Endometrial microvascular endothelial cells (primary cell): Measurements from ENCODE around the gene PLXNA4. TPM values are rescaled to one million over a fixed set of nuclear protein-coding genes. Genes with fewer than 3 reads are reported as not detected.

Experiments
- in situ Hi-C: cut with HindIII; loops from 2 replicates; pipeline ENCODE4 v1.10.0; 2017; ENCODE audit warnings: low sequenced_read_pairs, low pct_unique_long_range_greater_than_20kb; ENCODE audit errors: inconsistent ontology term
- total RNA-seq: library from RNA; depleted of rRNA; stranded (reverse); fragments of >200 nt; gene quantifications from one replicate; pipeline ENCODE4 v1.2.3, GENCODE V29; 2015; ENCODE audit errors: inconsistent ontology term

PLXNA4 gene
- total RNA-seq, 1 donor from 2014 or later, result 0.19 TPM

- in situ Hi-C loops, result no loop called here
These were observed 4.3 kb downstream of the PLXNA4 start for GRCh38 chr7:132571970-132572369.

GRCh38 chr7:132569884-132570614 lies 6.2 kb downstream of the PLXNA4 start:
- in situ Hi-C loops, result no loop called here

GRCh38 chr7:132568962-132569361 lies 7.3 kb downstream of the PLXNA4 start:
- in situ Hi-C loops, result no loop called here

- in situ Hi-C loops, result no loop called here
These were observed 10.4 kb downstream of the PLXNA4 start for GRCh38 chr7:132565885-132566284.

- in situ Hi-C loops, result no loop called here
These were observed 10.8 kb downstream of the PLXNA4 start for GRCh38 chr7:132565441-132565840.

GRCh38 chr7:132564849-132565248 lies 11.4 kb downstream of the PLXNA4 start:
- in situ Hi-C loops, result no loop called here

GRCh38 chr7:132564090-132564489 lies 12.2 kb downstream of the PLXNA4 start:
- in situ Hi-C loops, result no loop called here

GRCh38 chr7:132562690-132563089 lies 13.6 kb downstream of the PLXNA4 start:
- in situ Hi-C loops, result no loop called here

GRCh38 chr7:132561763-132562162 lies 14.5 kb downstream of the PLXNA4 start:
- in situ Hi-C loops, result no loop called here

GRCh38 chr7:132560825-132561529 lies 15.3 kb downstream of the PLXNA4 start:
- in situ Hi-C loops, result no loop called here

- in situ Hi-C loops, result no loop called here
These were observed 16.2 kb downstream of the PLXNA4 start for GRCh38 chr7:132560105-132560504.

- in situ Hi-C loops, result no loop called here
These were observed 17.5 kb downstream of the PLXNA4 start for GRCh38 chr7:132558815-132559214.

GRCh38 chr7:132557489-132558044 lies 18.7 kb downstream of the PLXNA4 start:
- in situ Hi-C loops, result no loop called here

GRCh38 chr7:132554446-132554845 lies 21.8 kb downstream of the PLXNA4 start:
- in situ Hi-C loops, result no loop called here

- in situ Hi-C loops, result no loop called here
These were observed 23.2 kb downstream of the PLXNA4 start for GRCh38 chr7:132553031-132553430.

GRCh38 chr7:132551886-132552285 lies 24.4 kb downstream of the PLXNA4 start:
- in situ Hi-C loops, result no loop called here

- in situ Hi-C loops, result no loop called here
These were observed 24.8 kb downstream of the PLXNA4 start for GRCh38 chr7:132551439-132551838.

GRCh38 chr7:132548489-132549078 lies 27.7 kb downstream of the PLXNA4 start:
- in situ Hi-C loops, result no loop called here

- in situ Hi-C loops, result no loop called here
These were observed 28.4 kb downstream of the PLXNA4 start for GRCh38 chr7:132547821-132548220.
